SJSA1 (cell line): ENCODE measurements around the gene SPEG. TPM values are rescaled to one million over a fixed set of nuclear protein-coding genes. Genes with fewer than 3 reads are reported as not detected.
"Not testable (repeated sequence)": the region's sequence is repeated elsewhere in the genome, so short reads cannot be mapped to it uniquely, and the experiment has no call there.

Experiments
- DNase-seq, 2 experiments: peaks; one replicate each; pipeline ENCODE4 v3.0.0-alpha.2; 2015 to 2020; ENCODE audit warnings: low spot score in 2 of 2, low read depth in 1 of 2
- H3K27ac ChIP-seq: fragments of 250-450 bp; sonication (Bioruptor Pico); 2 replicates; pipeline ENCODE4 v1.5.1; 2020; ENCODE audit warnings: mild to moderate bottlenecking, moderate library complexity
- H3K27me3 ChIP-seq: fragments of 250-450 bp; sonication (Bioruptor Pico); replicated peaks from 2 replicates; pipeline ENCODE4 v1.5.1; 2020; ENCODE audit warnings: mild to moderate bottlenecking, moderate library complexity
- H3K36me3 ChIP-seq: fragments of 250-450 bp; sonication (Bioruptor Pico); 2 replicates; pipeline ENCODE4 v1.5.1; 2020; ENCODE audit warnings: mild to moderate bottlenecking
- H3K4me1 ChIP-seq: fragments of 250-450 bp; sonication (Bioruptor Pico); replicated peaks from 2 replicates; pipeline ENCODE4 v1.6.1; 2021; ENCODE audit warnings: mild to moderate bottlenecking
- H3K4me3 ChIP-seq: fragments of 250-450 bp; sonication (Bioruptor Pico); 2 replicates; pipeline ENCODE4 v1.5.1; 2020; ENCODE audit warnings: mild to moderate bottlenecking
- H3K9me3 ChIP-seq: fragments of 250-450 bp; sonication (Bioruptor Pico); replicated peaks from 2 replicates; pipeline ENCODE4 v1.5.1; 2020; ENCODE audit warnings: mild to moderate bottlenecking
- total RNA-seq: library from RNA; depleted of rRNA; stranded (reverse); fragments of >200 nt; shearing (Covaris generic); gene quantifications from 2 replicates; pipeline ENCODE4 v1.2.3, GENCODE V29; 2014; rRNA removed

The SPEG gene
- total RNA-seq: 0.44 and 4.2 TPM in 2 replicates

DNA sequence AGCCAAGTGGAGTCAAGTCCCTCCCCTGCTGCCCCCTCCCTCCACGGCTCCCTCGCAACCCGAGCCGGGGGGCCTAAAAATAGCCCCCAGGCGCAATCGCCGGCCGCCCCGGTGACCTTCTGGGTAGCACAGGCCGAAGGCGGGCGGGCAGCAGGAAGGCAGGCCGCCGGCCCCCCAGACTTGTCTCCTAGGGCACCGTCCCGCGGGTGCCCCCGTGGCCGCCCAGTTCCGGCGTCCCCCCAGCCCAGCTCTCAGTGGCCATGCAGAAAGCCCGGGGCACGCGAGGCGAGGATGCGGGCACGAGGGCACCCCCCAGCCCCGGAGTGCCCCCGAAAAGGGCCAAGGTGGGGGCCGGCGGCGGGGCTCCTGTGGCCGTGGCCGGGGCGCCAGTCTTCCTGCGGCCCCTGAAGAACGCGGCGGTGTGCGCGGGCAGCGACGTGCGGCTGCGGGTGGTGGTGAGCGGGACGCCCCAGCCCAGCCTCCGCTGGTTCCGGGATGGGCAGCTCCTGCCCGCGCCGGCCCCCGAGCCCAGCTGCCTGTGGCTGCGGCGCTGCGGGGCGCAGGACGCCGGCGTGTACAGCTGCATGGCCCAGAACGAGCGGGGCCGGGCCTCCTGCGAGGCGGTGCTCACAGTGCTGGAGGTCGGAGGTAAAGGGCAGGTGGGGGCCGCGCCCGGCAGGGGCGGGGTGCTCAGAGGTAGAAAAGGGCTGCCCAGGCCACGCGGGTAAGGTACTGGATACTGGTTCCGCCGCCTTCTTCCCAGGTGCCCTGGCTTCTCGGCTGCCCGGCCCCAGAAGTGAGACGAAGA lies at the start of gene SPEG:
TSS of gene SPEG (plus strand) at position 126 of the 808 bp plus-strand sequence. CDS start at position 261, 135 bp downstream.
- Histone ChIP-seq H3K9me3 (no peaks in the 10 kb centered on the region), H3K36me3 (no peaks in the 10 kb centered on the region), H3K27me3 (no peaks in the 10 kb centered on the region), H3K4me3 (no peak within 1 kb of the TSS), H3K27ac (no peak within 1 kb of the TSS), H3K4me1 (no peaks in the 10 kb centered on the region)
- no peak for DNase-seq

- Histone ChIP-seq H3K4me3 (no peak overlapping the region), H3K9me3 (no peaks in the 10 kb centered on the region), H3K27me3 (no peaks in the 10 kb centered on the region), H3K36me3 (peaks cover 46% of the 10 kb centered on the region), H3K27ac (no peak overlapping the region), H3K4me1 (peaks cover 14% of the 10 kb centered on the region)
- DNase-seq: no peak
Measured at GRCh38 chr2:219384859-219385258, 49.8 kb upstream of the SPEG start.

DNA sequence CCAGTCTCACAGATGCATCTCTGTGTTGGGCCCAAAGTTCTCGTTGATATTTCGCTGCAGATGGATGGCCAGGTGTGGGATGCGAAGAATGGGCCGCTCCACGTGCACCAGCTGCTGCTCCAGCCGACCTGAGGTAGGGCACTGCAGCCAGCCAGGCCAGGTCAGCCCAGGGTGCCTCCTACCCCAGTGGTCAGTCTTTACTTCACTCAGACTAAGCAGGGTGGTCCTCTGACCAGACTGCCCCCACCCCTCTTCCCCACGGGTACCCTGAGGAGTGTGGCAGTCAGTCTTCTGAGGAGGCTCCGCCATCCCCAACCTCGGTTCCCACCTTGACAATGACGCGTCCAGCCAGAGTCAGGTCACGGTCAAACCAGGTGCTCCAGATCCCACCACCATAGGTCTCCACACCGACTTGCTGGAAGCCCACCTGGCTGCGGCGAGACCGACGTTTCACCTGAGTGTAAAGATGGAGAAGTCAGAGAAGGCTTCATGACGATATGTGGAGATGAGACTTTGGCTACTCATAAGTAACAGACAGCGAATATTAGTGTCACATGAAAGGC lies 48.6 kb upstream of the SPEG start:
- DNase-seq: no peak
- H3K4me1 ChIP-seq: peaks cover 14% of the 10 kb centered on the region
- no peaks in the 10 kb centered on the region for H3K27me3 ChIP-seq
- no peak overlapping the region; the same call in 1 of the 2 replicates for H3K4me3 ChIP-seq
- H3K27ac ChIP-seq: no peak overlapping the region
- H3K9me3 ChIP-seq: no peaks in the 10 kb centered on the region
- peaks cover 43% of the 10 kb centered on the region for H3K36me3 ChIP-seq

DNA sequence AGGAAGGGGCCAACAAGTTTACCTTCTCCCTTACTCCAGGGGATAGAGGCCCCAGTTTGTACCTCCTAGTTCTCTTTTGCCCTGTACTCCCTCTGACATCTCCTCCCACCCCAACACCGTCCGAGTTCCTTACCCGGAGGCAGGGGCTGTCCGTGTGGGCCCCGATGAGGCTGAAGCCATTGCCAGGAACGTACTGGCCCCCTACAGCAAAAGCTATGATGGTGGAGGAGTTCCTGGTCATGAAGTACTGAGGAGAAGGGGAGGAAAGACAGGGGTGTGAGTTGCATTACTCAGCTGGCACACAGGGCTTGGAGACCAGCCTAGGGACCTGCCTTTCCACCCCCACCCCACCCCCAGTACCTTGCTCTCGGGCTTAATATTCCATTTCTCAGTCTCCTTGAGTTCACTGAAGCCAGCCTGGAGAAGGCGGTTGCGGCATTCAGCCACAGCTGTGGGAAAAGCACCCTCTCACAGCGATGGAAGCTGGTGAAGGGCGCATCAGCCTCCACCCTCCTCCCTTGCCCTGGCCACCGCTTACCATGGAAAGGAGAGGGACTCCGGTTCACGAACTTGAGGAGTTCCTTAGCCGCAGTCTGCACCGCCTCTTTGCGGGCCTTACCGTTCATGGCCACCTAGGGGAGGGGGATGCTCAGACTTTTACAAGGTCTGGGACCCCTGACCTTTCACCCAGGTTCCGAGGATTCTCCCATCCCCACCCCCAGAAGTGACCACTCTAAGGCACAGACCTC lies 47.9 kb upstream of the SPEG start:
- Histone ChIP-seq H3K27me3 (no peaks in the 10 kb centered on the region), H3K4me3 (peak overlapping the region; percentile 87)
- DNase-seq: no peak

DNA sequence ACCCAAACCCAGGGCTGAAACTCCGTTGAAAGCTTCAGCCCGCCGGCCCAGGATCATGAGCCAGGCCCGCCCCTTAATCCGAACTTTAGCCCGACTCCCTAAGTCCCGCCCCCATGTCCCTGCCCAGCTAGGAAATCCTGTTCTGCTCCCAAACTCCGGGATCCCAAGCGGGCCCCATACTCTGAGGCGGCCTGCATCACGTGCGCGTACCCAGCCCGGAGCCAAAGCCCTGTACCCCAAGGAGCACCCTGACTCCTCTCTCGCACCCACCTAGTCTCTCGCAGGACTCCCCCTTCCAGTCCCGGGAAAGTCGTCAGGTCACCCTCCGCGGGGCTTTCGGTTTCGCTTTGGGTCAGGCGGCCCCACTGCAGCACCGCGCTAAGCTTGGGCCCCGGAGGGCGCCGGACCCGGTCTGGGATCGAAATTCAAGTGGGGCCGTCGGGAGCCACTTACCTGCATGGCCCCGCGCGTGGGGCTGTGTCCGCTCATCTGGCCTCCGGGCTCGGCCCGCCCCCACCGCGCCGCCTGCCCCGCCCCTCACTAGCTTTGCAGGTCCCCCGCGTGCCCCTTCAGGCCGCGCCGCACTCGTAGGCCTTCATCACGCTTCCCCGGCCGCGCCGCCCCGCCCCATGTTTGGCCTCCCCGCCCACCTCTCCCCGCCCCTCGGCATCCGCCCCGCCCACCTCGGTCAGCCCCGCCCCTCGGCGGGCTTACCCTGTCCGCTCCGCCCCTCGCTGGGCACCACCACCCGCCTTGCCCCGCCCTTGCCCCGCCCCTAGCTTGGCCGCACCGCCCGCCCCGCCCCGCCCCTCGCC lies 47.1 kb upstream of the SPEG start, which contains the start of gene DNPEP:
TSS of gene DNPEP (minus strand) at position 607 of the 815 bp plus-strand sequence. CDS start at position 489, 118 bp downstream.
- Histone ChIP-seq H3K27ac (peak within 1 kb of the TSS; percentile 83), H3K36me3 (peaks cover 41% of the 10 kb centered on the region), H3K9me3 (no peaks in the 10 kb centered on the region), H3K4me3 (peak within 1 kb of the TSS; percentile 87), H3K27me3 (no peaks in the 10 kb centered on the region), H3K4me1 (peaks cover 14% of the 10 kb centered on the region)
- DNase-seq: peak; percentile 86 to 93

More for the DNA sequence above, 47.9 kb upstream of the SPEG start:
- H3K4me1 ChIP-seq: peaks cover 14% of the 10 kb centered on the region
- no peaks in the 10 kb centered on the region for H3K9me3 ChIP-seq
- peak overlapping the region; percentile 83; the same call in 1 of the 2 replicates for H3K27ac ChIP-seq
- peaks cover 41% of the 10 kb centered on the region for H3K36me3 ChIP-seq

DNA sequence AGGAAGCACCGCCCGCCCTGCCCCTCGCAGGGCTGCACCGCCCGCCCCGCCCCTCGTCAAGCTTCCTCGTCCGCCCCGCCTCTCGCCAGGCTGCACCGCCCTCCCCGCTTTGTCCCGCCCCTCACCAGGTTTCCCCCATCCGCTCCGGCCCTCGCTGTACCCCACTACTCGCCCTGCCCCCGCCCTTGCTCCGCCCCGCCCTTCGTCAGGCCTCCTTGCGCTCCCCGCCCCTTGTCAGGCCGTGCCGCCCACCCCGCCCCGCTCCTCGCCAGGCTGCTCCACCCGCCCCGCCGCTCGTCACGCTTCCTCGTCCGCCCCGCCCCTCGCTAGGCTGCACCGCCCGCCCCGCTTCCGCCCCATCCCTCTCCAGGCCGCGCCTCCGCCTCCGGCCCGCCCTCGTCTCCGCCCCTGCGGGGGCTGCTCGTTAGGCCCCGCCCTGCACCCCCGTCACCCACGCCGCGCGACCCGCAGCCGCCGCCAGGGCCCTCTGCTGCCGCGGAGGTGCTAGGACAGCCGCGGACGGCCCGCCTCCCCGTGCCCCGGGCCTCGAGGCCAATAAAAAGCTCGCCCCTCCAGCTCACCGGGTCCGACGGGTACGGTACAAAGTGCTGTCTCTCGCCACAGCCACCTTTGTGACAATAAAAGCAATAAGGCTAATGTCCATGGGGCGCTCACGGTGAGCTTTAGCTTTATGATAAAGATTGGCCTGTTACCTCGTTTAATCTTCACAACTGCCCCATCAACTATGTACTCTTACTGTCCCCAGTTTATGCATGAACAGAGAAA lies 46.3 kb upstream of the SPEG start:
- Histone ChIP-seq H3K36me3 (peaks cover 36% of the 10 kb centered on the region), H3K27ac (no peak overlapping the region)
- DNase-seq: peak; percentile 83 to 98

GRCh38 chr2:219388907-219389156 lies 45.8 kb upstream of the SPEG start:
- Histone ChIP-seq H3K4me3 (peak overlapping the region; percentile 32), H3K9me3 (no peaks in the 10 kb centered on the region), H3K27ac (no peak overlapping the region), H3K27me3 (no peaks in the 10 kb centered on the region), H3K4me1 (peaks cover 14% of the 10 kb centered on the region), H3K36me3 (peaks cover 32% of the 10 kb centered on the region)
- DNase-seq: no peak

More for the DNA sequence above, 46.3 kb upstream of the SPEG start:
- peak overlapping the region; percentile 32 for H3K4me3 ChIP-seq
- H3K27me3 ChIP-seq: no peaks in the 10 kb centered on the region
- H3K9me3 ChIP-seq: no peaks in the 10 kb centered on the region
- H3K4me1 ChIP-seq: peaks cover 14% of the 10 kb centered on the region

- Histone ChIP-seq H3K9me3 (no peaks in the 10 kb centered on the region), H3K4me3 (no peak overlapping the region), H3K4me1 (peaks cover 12% of the 10 kb centered on the region), H3K27me3 (no peaks in the 10 kb centered on the region), H3K36me3 (no peaks in the 10 kb centered on the region), H3K27ac (no peak overlapping the region)
- DNase-seq: no peak
Measured at GRCh38 chr2:219392754-219393153, 41.9 kb upstream of the SPEG start.

GRCh38 chr2:219395056-219395455 lies 39.6 kb upstream of the SPEG start:
- H3K27me3 ChIP-seq, H3K27ac ChIP-seq, H3K4me3 ChIP-seq, H3K9me3 ChIP-seq, H3K36me3 ChIP-seq, DNase-seq: not testable (repeated sequence)
- H3K4me1 ChIP-seq: peaks cover 22% of the 10 kb centered on the region

DNA sequence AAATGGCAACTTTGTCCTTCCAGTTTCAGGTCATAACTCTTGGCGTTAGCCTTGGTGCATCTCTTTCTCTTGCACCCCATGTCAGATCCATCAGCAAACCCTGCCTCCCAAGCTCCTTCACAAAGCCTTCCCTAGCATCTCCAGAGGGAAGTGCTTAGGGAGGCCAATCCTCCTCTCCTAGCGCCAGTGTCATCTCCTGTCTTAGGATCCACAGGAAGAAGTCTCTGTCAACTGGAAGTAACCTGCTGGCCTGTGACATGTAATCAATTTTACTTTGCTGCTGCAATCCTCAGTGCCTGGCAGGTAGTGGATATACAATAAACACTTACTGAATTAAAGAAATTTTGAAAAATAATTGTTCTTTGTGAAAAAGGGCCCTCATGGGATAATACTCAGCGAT lies 39.0 kb upstream of the SPEG start:
- no peak overlapping the region for H3K27ac ChIP-seq
- no peak for DNase-seq
- H3K4me3 ChIP-seq: no peak overlapping the region
- peaks cover 22% of the 10 kb centered on the region for H3K4me1 ChIP-seq
- H3K9me3 ChIP-seq: no peaks in the 10 kb centered on the region
- no peaks in the 10 kb centered on the region for H3K36me3 ChIP-seq
- H3K27me3 ChIP-seq: no peaks in the 10 kb centered on the region

DNA sequence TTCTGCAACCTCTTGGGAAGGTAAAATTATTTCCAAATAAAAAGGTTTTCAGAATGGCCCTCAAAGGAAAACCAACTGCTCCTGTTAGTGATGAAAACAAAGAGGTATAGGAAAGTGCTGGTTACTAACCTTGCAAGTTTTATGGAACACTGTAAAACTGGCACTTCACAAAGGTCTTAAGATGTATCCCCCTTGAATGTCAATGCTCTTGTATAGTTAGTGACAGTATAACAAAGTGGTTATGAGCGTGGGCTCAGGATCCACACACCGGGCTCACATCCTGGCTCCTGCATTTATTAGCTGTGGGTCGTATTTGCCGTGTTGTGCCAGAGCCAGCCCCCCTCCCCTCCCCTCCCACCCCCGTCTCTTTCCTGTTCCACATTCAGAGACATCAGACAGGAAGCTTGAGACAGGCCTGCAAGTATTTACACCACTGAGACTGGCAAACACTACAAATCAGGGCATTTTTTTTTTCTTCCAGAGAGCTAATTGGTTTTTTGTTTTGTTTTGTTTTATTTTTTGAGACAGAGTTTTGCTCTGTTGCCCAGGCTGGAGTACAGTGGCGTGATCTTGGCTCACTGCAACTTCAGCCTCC lies 37.7 kb upstream of the SPEG start:
- Histone ChIP-seq H3K9me3 (no peaks in the 10 kb centered on the region), H3K36me3 (no peaks in the 10 kb centered on the region), H3K27ac (no peak overlapping the region), H3K4me3 (no peak overlapping the region), H3K27me3 (no peaks in the 10 kb centered on the region), H3K4me1 (peaks cover 22% of the 10 kb centered on the region)
- DNase-seq: no peak

- no peak overlapping the region for H3K27ac ChIP-seq
Measured at GRCh38 chr2:219398721-219399363, 35.8 kb upstream of the SPEG start.

More at GRCh38 chr2:219398721-219399363, 35.8 kb upstream of the SPEG start:
- no peaks in the 10 kb centered on the region for H3K27me3 ChIP-seq
- peak in 1 of 2 experiments; percentile 49 for DNase-seq
- H3K36me3 ChIP-seq: no peaks in the 10 kb centered on the region
- no peaks in the 10 kb centered on the region for H3K9me3 ChIP-seq
- H3K4me1 ChIP-seq: peaks cover 22% of the 10 kb centered on the region
- H3K4me3 ChIP-seq: no peak overlapping the region
